NCI-H146 (cell line): Measurements from ENCODE around the gene RAB27A.
"Not testable (repeated sequence)": the region's sequence is repeated elsewhere in the genome, so short reads cannot be mapped to it uniquely, and the experiment has no call there.

Experiments
- DNase-seq: peaks from one replicate; lab custom pipeline; 2025; lab: John Stamatoyannopoulos, UW

Gene RAB27A

GRCh38 chr15:55250392-55250791 lies 39.2 kb downstream of the RAB27A start:
- DNase-seq = no peak

GRCh38 chr15:55249885-55250284 lies 39.7 kb downstream of the RAB27A start:
- not testable (repeated sequence) for DNase-seq

- no peak for DNase-seq
Observed at GRCh38 chr15:55248895-55249294, 40.7 kb downstream of the RAB27A start.

- DNase-seq = no peak
Observed at GRCh38 chr15:55247766-55248427, 41.7 kb downstream of the RAB27A start.

- no peak for DNase-seq
Observed at GRCh38 chr15:55247311-55247710, 42.3 kb downstream of the RAB27A start.

GRCh38 chr15:55246567-55246966 lies 43.0 kb downstream of the RAB27A start:
- DNase-seq = no peak

- no peak for DNase-seq
Observed at GRCh38 chr15:55245059-55245458, 44.6 kb downstream of the RAB27A start.

- DNase-seq = no peak
Observed at GRCh38 chr15:55241891-55242290, 47.7 kb downstream of the RAB27A start.

GRCh38 chr15:55241186-55241585 lies 48.4 kb downstream of the RAB27A start:
- no peak for DNase-seq

GRCh38 chr15:55240125-55240760 lies 49.4 kb downstream of the RAB27A start:
- no peak for DNase-seq

- DNase-seq = no peak
Observed at GRCh38 chr15:55239440-55240124, 50.0 kb downstream of the RAB27A start.

- no peak for DNase-seq
Observed at GRCh38 chr15:55238877-55239276, 50.7 kb downstream of the RAB27A start.

GRCh38 chr15:55237219-55238130 lies 52.1 kb downstream of the RAB27A start:
- DNase-seq = no peak

- no peak for DNase-seq
Observed at GRCh38 chr15:55235546-55236036, 54.0 kb downstream of the RAB27A start.

GRCh38 chr15:55234800-55235104 lies 54.9 kb downstream of the RAB27A start:
- DNase-seq = no peak

GRCh38 chr15:55234104-55234799 lies 55.4 kb downstream of the RAB27A start:
- DNase-seq = no peak

GRCh38 chr15:55231455-55231854 lies 58.2 kb downstream of the RAB27A start:
- DNase-seq = no peak

- DNase-seq = no peak
Observed at GRCh38 chr15:55230953-55231352, 58.7 kb downstream of the RAB27A start.

- no peak for DNase-seq
Observed at GRCh38 chr15:55230051-55230670, 59.5 kb downstream of the RAB27A start.

GRCh38 chr15:55226127-55226526 lies 63.5 kb downstream of the RAB27A start:
- no peak for DNase-seq

- DNase-seq = no peak
Observed at GRCh38 chr15:55224892-55225291, 64.7 kb downstream of the RAB27A start.
